K562 (cell line): ENCODE measurements around the gene MED15. TPM values are rescaled to one million over a fixed set of nuclear protein-coding genes. Genes with fewer than 3 reads are reported as not detected.
A peak's percentile ranks its signal among the peaks of the same experiment; 100 is the strongest.

Experiments used
- ATAC-seq: fragments of 200-7000 bp; cut with Tn5 transposase; 3 replicates; pipeline ENCODE4 v1.9.1; 2020; ENCODE audit warnings: moderate library complexity
- BruUV-seq: library from RNA; stranded (reverse); fragments of 400-500 nt; replicated peaks from 2 replicates; lab custom pipeline; 2021; lab: Mats Ljungman, UMichigan
- CTCF ChIA-PET: fragments of 300-600 bp; formaldehyde crosslinking; extraction: SDS; loops from one replicate; lab custom pipeline; 2021; ENCODE audit warnings: low intra/inter-chr PET ratio; lab: Yijun Ruan, JAX
- POLR2A ChIA-PET: fragments of 300-600, 350-650 bp; sonication (Branson Sonifier 250); formaldehyde crosslinking; extraction: SDS; loops from one replicate; lab custom pipeline; 2021; ENCODE audit warnings: antibody characterized with exemption, inconsistent platforms; lab: Yijun Ruan, JAX
- DNase-seq, 4 experiments: peaks; one replicate each; pipeline versions ENCODE4 v3.0.0 to v3.0.0-alpha.2; 2011 to 2018; ENCODE audit warnings: low spot score in 3 of 4, mixed read lengths in 3 of 4; ENCODE audit errors: extremely low read depth in 1 of 4
- FAIRE-seq: peaks from 2 replicates; lab custom pipeline; 2011; peaks lifted over from hg19 to GRCh38; lab: Jason Lieb, UNC
- H2AFZ ChIP-seq: 2 replicates; pipeline ENCODE4 v1.6.0; 2011; ENCODE audit warnings: low read depth, low read length, control low read depth, inconsistent platforms
- H3K27ac ChIP-seq: fragments of 200-600 bp; 3 replicates; pipeline ENCODE4 v1.8.0; 2011; ENCODE audit warnings: low read depth, mild to moderate bottlenecking, control low read depth, inconsistent platforms, low read length, moderate library complexity, mixed read lengths; ENCODE audit errors: extremely low read depth
- H3K27me3 ChIP-seq, 2 experiments: fragments of 300-600 bp in 1 of 2; 2 replicates in 1 of 2; 3 replicates in 1 of 2; pipeline versions ENCODE4 v1.6.0 to v1.8.0; 2011; ENCODE audit warnings: inconsistent platforms in 2 of 2, low read length in 2 of 2, mild to moderate bottlenecking in 1 of 2, mixed read lengths in 1 of 2, moderate library complexity in 1 of 2; ENCODE audit not compliant: control insufficient read depth in 2 of 2, insufficient read depth in 2 of 2
- H3K36me3 ChIP-seq: fragments of 300-600 bp; 3 replicates; pipeline ENCODE4 v1.8.0; 2011; ENCODE audit warnings: mild to moderate bottlenecking, low read length, inconsistent platforms; ENCODE audit not compliant: control insufficient read depth, insufficient read depth
- H3K4me1 ChIP-seq, 2 experiments: fragments of 200-600 bp in 1 of 2; replicated peaks in 1 of 2; 2 replicates in 1 of 2; 3 replicates in 1 of 2; pipeline versions ENCODE4 v1.5.1 to v1.8.0; 2011; ENCODE audit warnings: inconsistent platforms in 2 of 2, low read length in 2 of 2, mild to moderate bottlenecking in 1 of 2, mixed read lengths in 1 of 2, moderate library complexity in 1 of 2; ENCODE audit not compliant: control insufficient read depth in 2 of 2, insufficient read depth in 2 of 2
- H3K4me2 ChIP-seq: 2 replicates; pipeline ENCODE4 v1.6.1; 2011; ENCODE audit warnings: low read length, control low read depth, inconsistent platforms, mixed read lengths; ENCODE audit not compliant: insufficient read depth
- H3K4me3 ChIP-seq: fragments of 200-600 bp; sonication (generic), shearing (Covaris generic); 2 replicates; pipeline ENCODE4 v1.5.1; 2016; ENCODE audit warnings: control low read depth, inconsistent platforms
- H3K79me2 ChIP-seq: fragments of 200-600 bp; 3 replicates; pipeline ENCODE4 v1.8.0; 2011; ENCODE audit warnings: low read length, inconsistent platforms; ENCODE audit not compliant: control insufficient read depth, insufficient read depth
- H3K9ac ChIP-seq, 2 experiments: 2 replicates each; pipeline versions ENCODE4 v1.6.0 to v1.6.1; 2011; ENCODE audit warnings: low read depth in 2 of 2, low read length in 2 of 2, control low read depth in 1 of 2, inconsistent platforms in 1 of 2, mild to moderate bottlenecking in 1 of 2, mixed read lengths in 1 of 2; ENCODE audit not compliant: insufficient read depth in 1 of 2
- H3K9me1 ChIP-seq: one replicate; pipeline ENCODE4 v1.6.0; 2011; ENCODE audit warnings: inconsistent platforms, mild to moderate bottlenecking, low read length, moderate library complexity; ENCODE audit not compliant: control insufficient read depth, insufficient read depth
- H3K9me3 ChIP-seq: replicated peaks from 2 replicates; pipeline ENCODE4 v1.5.1; 2011; ENCODE audit warnings: low read depth, low read length, inconsistent platforms; ENCODE audit not compliant: control insufficient read depth, insufficient read depth
- H4K20me1 ChIP-seq: replicated peaks from 2 replicates; pipeline ENCODE4 v1.6.1; 2011; ENCODE audit warnings: low read length, inconsistent platforms, mixed read lengths; ENCODE audit not compliant: control insufficient read depth, insufficient read depth
- CREB1 ChIP-seq, 2 experiments: sonication (generic) in 1 of 2; formaldehyde crosslinking in 1 of 2; IDR thresholded peaks; 2 replicates each; pipeline versions ENCODE4 v1.6.1 to v1.8.0; 2012 to 2022; ENCODE audit warnings: inconsistent platforms in 1 of 2, mild to moderate bottlenecking in 1 of 2, missing genetic modification reagents in 1 of 2, moderate library complexity in 1 of 2
- DDX20 ChIP-seq: fragments of 450-650 bp; IDR thresholded peaks from 2 replicates; pipeline ENCODE4 v1.6.1; 2016; ENCODE audit warnings: missing genetic modification characterization, low read depth, mild to moderate bottlenecking, missing compliant biosample characterization, moderate library complexity
- FIP1L1 ChIP-seq: fragments of 200-400 bp; formaldehyde crosslinking; IDR thresholded peaks from 2 replicates; pipeline ENCODE4 v1.6.1; 2018; ENCODE audit warnings: mild to moderate bottlenecking, low read depth, low read length; ENCODE audit not compliant: poor library complexity, severe bottlenecking
- MBD2 ChIP-seq: sonication (generic); IDR thresholded peaks from 2 replicates; pipeline ENCODE4 v1.6.1; 2016; ENCODE audit warnings: low read depth, borderline replicate concordance
- MYC ChIP-seq, 2 experiments: fragments of 250-450 bp in 1 of 2; sonication (Bioruptor Pico) in 1 of 2; IDR thresholded peaks; 2 replicates each; pipeline versions ENCODE4 v1.5.1 to v1.6.1; 2012 to 2021; ENCODE audit warnings: low read depth in 2 of 2, borderline replicate concordance in 1 of 2, improper control_type of control experiment in 1 of 2, low read length in 1 of 2, mild to moderate bottlenecking in 1 of 2, moderate library complexity in 1 of 2
- PREB ChIP-seq: sonication (generic); formaldehyde crosslinking; IDR thresholded peaks from 2 replicates; pipeline ENCODE4 v1.8.1; 2023; ENCODE audit warnings: mild to moderate bottlenecking, missing genetic modification reagents
- TAF7 ChIP-seq: fragments of 450-650 bp; IDR thresholded peaks from 2 replicates; pipeline ENCODE4 v1.6.1; 2016; ENCODE audit warnings: missing genetic modification characterization, missing compliant biosample characterization
- TOE1 ChIP-seq, 2 experiments: fragments of 450-650 bp in 1 of 2; sonication (generic) in 1 of 2; formaldehyde crosslinking in 1 of 2; IDR thresholded peaks; 2 replicates each; pipeline versions ENCODE4 v1.7.1 to v1.8.0; 2016 to 2022; ENCODE audit warnings: borderline replicate concordance in 2 of 2, mild to moderate bottlenecking in 2 of 2, antibody characterized with exemption in 1 of 2, inconsistent platforms in 1 of 2, low read depth in 1 of 2, missing genetic modification reagents in 1 of 2, moderate library complexity in 1 of 2
- ZBED1 ChIP-seq: IDR thresholded peaks from 2 replicates; pipeline ENCODE4 v1.6.1; 2014
- ZNF217 ChIP-seq: sonication (generic); formaldehyde crosslinking; IDR thresholded peaks from 2 replicates; pipeline ENCODE4 v1.8.0; 2022; ENCODE audit warnings: mild to moderate bottlenecking, missing genetic modification reagents
- ZNF282 ChIP-seq: sonication (generic); formaldehyde crosslinking; IDR thresholded peaks from 2 replicates; pipeline ENCODE4 v1.8.1; 2023; ENCODE audit warnings: missing genetic modification reagents
- ZNF41 ChIP-seq: fragments of 250-450 bp; sonication (Bioruptor Pico); conservative IDR thresholded peaks from 2 replicates; pipeline ENCODE4 v1.4.0; 2020; ENCODE audit warnings: mild to moderate bottlenecking
- WGBS: fragments of 100-300 bp; shearing (Covaris generic); methylation state at CpG from one replicate; pipeline ENCODE4 v1.1.6; 2016; ENCODE audit warnings: low coverage, mixed read lengths; ENCODE audit not compliant: insufficient coverage; ENCODE audit errors: missing lambda C conversion rate; 5-methylcytosine and 5-hydroxymethylcytosine counted together
- in situ Hi-C: fragments of 300-500 bp; cut with MboI; formaldehyde crosslinking; loops from 4 replicates; pipeline ENCODE4 v1.15.0; 2018; ENCODE audit warnings: inconsistent platforms, mixed read lengths
- intact Hi-C: fragments of 100-400 bp; cut with micrococcal nuclease; formaldehyde crosslinking; loops from 2 replicates; pipeline ENCODE4 v1.14.2; 2022
- polyA plus RNA-seq, 8 experiments: library from polyadenylated mRNA; depleted of rRNA in 4 of 8; stranded (reverse) in 5 of 8; unstranded in 3 of 8; fragments of >200 nt; fragmentation: Nextera tagmentation in 2 of 8; fragmentation: Illumina TruSeq in 1 of 8; extraction: Ambion mirVana in 2 of 8; extraction: Trizol in 1 of 8; gene quantifications; 2 replicates each; pipeline versions ENCODE4 v1.2.1 to v1.2.3, GENCODE V29; 2011 to 2014; ENCODE audit warnings: inconsistent platforms in 1 of 8, missing spikeins in 1 of 8
- total RNA-seq, 7 experiments: library from RNA; depleted of rRNA in 6 of 7; stranded (reverse); fragments of >200 nt in 6 of 7; fragmentation: Illumina TruSeq in 2 of 7; extraction: Trizol in 2 of 7; gene quantifications; 2 replicates each; pipeline versions ENCODE4 v1.2.1 to v1.2.3, GENCODE V29; 2011 to 2021; ENCODE audit warnings: low replicate concordance in 1 of 7
- TF ChIP-seq, protein P1 (sequence below): sonication (generic); formaldehyde crosslinking; IDR thresholded peaks from 2 replicates; pipeline ENCODE4 v1.8.0; 2022; ENCODE audit warnings: mild to moderate bottlenecking, missing genetic modification reagents

MED15 gene
- total and polyA plus RNA-seq, 9 of the 15 experiments (the other 6 are each of a cell fraction or from before 2014, with no cell fraction given) = 4.0 to 271 (median 60.1) TPM

- BruUV-seq = no TSS peak
- Histone ChIP-seq H3K27ac (no peak overlapping the region), H3K79me2 (no peaks in the 10 kb centered on the region), H2AFZ (no peak overlapping the region), H3K9me3 (no peaks in the 10 kb centered on the region), H3K27me3 (peaks cover 0 to 6% of the 10 kb centered on the region in 2 experiments; a peak in 2 of 5 replicates), H3K4me3 (no peak overlapping the region), H3K4me2 (no peak overlapping the region), H3K4me1 (peaks cover 0 to 62% of the 10 kb centered on the region in 2 experiments; a peak in 2 of 5 replicates), H4K20me1 (peaks cover 48% of the 10 kb centered on the region), H3K36me3 (peaks cover 75% of the 10 kb centered on the region; the same call in 2 of the 3 replicates), H3K9ac (peak overlapping the region in 1 of 2 experiments; percentile 6; a peak in 1 of 4 replicates), H3K9me1 (peaks cover 19% of the 10 kb centered on the region)
- 92% methylated on average over 26 of the region's 26 CpGs for WGBS
- ATAC-seq = no peak
- ChIA-PET CTCF (interaction anchor here (0.7 to 2.3 kb wide), 2 partner anchors 157 to 194 kb away, joined by 3 to 7 read pairs; no protein-coding TSS in a partner anchor), POLR2A (interaction anchor here (0.8 to 4.0 kb wide), 8 partner anchors 10 to 1116 kb away, joined by 3 to 21 read pairs (median 3); no protein-coding TSS in a partner anchor)
- peak; percentile 11 for FAIRE-seq
- no peak for DNase-seq
- in situ Hi-C loops (no loop called here), intact Hi-C loops (loop anchor here (5.0 kb wide), 1 partner anchor 168 kb away; no protein-coding TSS in a partner anchor)
- TF ChIP-seq PREB (CRISPR knock-in tag) = no peak
- TF ChIP-seq MBD2 = no peak
- TF ChIP-seq ZNF217 = no peak
- 0 out of 2 replicates have a peak, but pooled peaks have one; percentile 40 for TF ChIP-seq ZNF282 (CRISPR knock-in tag)
- no peak for TF ChIP-seq ZNF41 (CRISPR knock-in tag)
- no peak for TF ChIP-seq TAF7 (tag)
- no peak for TF ChIP-seq CREB1 (IDR thresholded peaks at IDR 0.05)
- TF ChIP-seq CREB1 (CRISPR knock-in tag; IDR thresholded peaks at IDR 0.05) = no peak
- TF ChIP-seq FIP1L1 = peak; percentile 53
- TF ChIP-seq, protein P1, sequence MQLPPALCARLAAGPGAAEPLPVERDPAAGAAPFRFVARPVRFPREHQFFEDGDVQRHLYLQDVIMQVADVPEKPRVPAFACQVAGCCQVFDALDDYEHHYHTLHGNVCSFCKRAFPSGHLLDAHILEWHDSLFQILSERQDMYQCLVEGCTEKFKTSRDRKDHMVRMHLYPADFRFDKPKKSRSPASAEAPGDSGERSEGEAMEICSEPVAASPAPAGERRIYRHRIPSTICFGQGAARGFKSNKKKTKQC = 0 out of 2 replicates have a peak, but pooled peaks have one; percentile 26
- no peak for TF ChIP-seq TOE1 (IDR thresholded peaks at IDR 0.05; ENCODE audit: borderline replicate concordance)
- TF ChIP-seq TOE1 (CRISPR knock-in tag; IDR thresholded peaks at IDR 0.05; ENCODE audit: borderline replicate concordance, low read depth) = no peak; the same call in 1 of the 2 replicates
- no peak for TF ChIP-seq MYC (IDR thresholded peaks at IDR 0.05; ENCODE audit: low read depth, low read length)
- TF ChIP-seq MYC (CRISPR knock-in tag; IDR thresholded peaks at IDR 0.05; ENCODE audit: borderline replicate concordance, low read depth) = no peak
- no peak for TF ChIP-seq DDX20 (tag)
- no peak for TF ChIP-seq ZBED1
Observed at GRCh38 chr22:20584872-20585638, 77.6 kb downstream of the MED15 start.
